WERI-Rb-1 (cell line): Measurements from ENCODE around the gene TEP1.

Source experiments
- DNase-seq: peaks from one replicate; pipeline ENCODE4 v3.0.0-alpha.2; 2020
- H3K27ac ChIP-seq: fragments of 250-450 bp; sonication (Bioruptor Pico); 2 replicates; pipeline ENCODE4 v1.5.1; 2020; ENCODE audit warnings: mild to moderate bottlenecking, moderate library complexity
- H3K27me3 ChIP-seq: fragments of 250-450 bp; sonication (Bioruptor Pico); 2 replicates; pipeline ENCODE4 v1.5.1; 2021; ENCODE audit warnings: mild to moderate bottlenecking, low read depth, moderate library complexity; ENCODE audit not compliant: insufficient read depth, severe bottlenecking
- H3K36me3 ChIP-seq: fragments of 250-450 bp; sonication (Bioruptor Pico); 2 replicates; pipeline ENCODE4 v1.5.1; 2020; ENCODE audit warnings: mild to moderate bottlenecking, moderate library complexity
- H3K4me3 ChIP-seq: 2 replicates; pipeline ENCODE4 v1.5.1; 2011; ENCODE audit warnings: low read depth, mild to moderate bottlenecking, control low read depth, low read length
- H3K9me3 ChIP-seq: fragments of 250-450 bp; sonication (Bioruptor Pico); 2 replicates; pipeline ENCODE4 v1.5.1; 2021; ENCODE audit warnings: mild to moderate bottlenecking, moderate library complexity; ENCODE audit not compliant: severe bottlenecking
- CTCF ChIP-seq: IDR thresholded peaks from 2 replicates; pipeline ENCODE4 v1.5.1; 2011; ENCODE audit warnings: low read depth, mild to moderate bottlenecking, control low read depth, inconsistent platforms, low read length

TEP1 gene

DNA sequence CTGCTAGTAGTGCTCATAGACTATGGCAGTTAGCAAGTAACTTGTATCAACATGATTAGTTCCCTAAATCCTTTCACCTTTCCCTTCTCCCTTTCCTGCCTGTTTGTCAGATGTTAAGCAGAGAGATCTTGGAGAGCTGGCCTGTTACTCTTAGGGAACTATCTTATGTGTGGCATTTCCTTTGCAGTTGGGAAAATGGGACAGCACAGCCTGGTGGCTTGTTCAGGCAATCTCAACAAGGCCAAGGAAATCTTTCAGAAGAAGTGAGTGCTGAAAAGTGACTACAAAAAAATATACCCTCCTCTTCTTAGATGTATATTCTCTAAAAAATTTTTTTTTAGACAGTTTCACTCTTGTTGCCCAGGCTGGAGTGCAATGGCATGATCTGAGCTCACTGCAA, 62.4 kb downstream of the TEP1 start:
- no peak overlapping the region for H3K27ac ChIP-seq
- H3K27me3 ChIP-seq: no peaks in the 10 kb centered on the region
- peak; percentile 17; the same call in 1 of the 2 replicates for TF ChIP-seq CTCF
- H3K9me3 ChIP-seq: no peaks in the 10 kb centered on the region
- no peak overlapping the region for H3K4me3 ChIP-seq
- DNase-seq: no peak
- H3K36me3 ChIP-seq: peaks cover 96% of the 10 kb centered on the region

- no peak for DNase-seq
- no peak for TF ChIP-seq CTCF
These were observed 63.0 kb downstream of the TEP1 start for GRCh38 chr14:20350282-20350681.

DNA sequence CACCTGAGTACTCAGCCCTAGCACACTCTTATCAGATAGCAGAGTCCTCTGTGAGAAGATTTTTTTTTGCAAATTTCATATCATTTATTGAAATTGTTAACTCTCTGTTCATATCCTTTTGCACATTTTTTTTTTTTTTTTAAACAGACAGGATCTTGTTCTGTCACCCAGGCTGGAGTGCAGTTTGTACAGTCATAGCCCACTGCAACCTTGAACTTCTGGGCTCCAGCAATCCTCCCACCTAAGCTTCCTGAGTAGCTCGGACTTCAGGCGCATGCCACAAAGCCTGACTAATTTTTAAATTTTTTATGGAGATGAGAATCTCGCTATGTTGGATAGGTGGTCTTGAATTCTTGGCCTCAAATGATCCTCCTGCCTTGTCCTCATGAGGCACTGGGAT, 65.6 kb downstream of the TEP1 start:
- no peaks in the 10 kb centered on the region for H3K9me3 ChIP-seq
- no peak for TF ChIP-seq CTCF
- no peaks in the 10 kb centered on the region for H3K27me3 ChIP-seq
- no peak overlapping the region for H3K4me3 ChIP-seq
- H3K27ac ChIP-seq: no peak overlapping the region
- no peak for DNase-seq
- peaks cover 79% of the 10 kb centered on the region for H3K36me3 ChIP-seq

More at GRCh38 chr14:20350282-20350681, 63.0 kb downstream of the TEP1 start:
- Histone ChIP-seq H3K27ac (no peak overlapping the region), H3K36me3 (peaks cover 96% of the 10 kb centered on the region), H3K4me3 (no peak overlapping the region), H3K27me3 (no peaks in the 10 kb centered on the region), H3K9me3 (no peaks in the 10 kb centered on the region)

- Histone ChIP-seq H3K27me3 (no peaks in the 10 kb centered on the region), H3K27ac (no peak overlapping the region), H3K9me3 (no peaks in the 10 kb centered on the region), H3K4me3 (no peak overlapping the region), H3K36me3 (peaks cover 70% of the 10 kb centered on the region)
- no peak for DNase-seq
- no peak for TF ChIP-seq CTCF
These were observed 66.6 kb downstream of the TEP1 start for GRCh38 chr14:20346713-20347112.

- DNase-seq: no peak
- TF ChIP-seq CTCF: no peak
- no peaks in the 10 kb centered on the region for H3K9me3 ChIP-seq
- H3K27ac ChIP-seq: no peak overlapping the region
- no peaks in the 10 kb centered on the region for H3K27me3 ChIP-seq
- H3K4me3 ChIP-seq: no peak overlapping the region
- H3K36me3 ChIP-seq: peaks cover 57% of the 10 kb centered on the region
These were observed 67.9 kb downstream of the TEP1 start for GRCh38 chr14:20345366-20345765.

- no peak for DNase-seq
- Histone ChIP-seq H3K27me3 (no peaks in the 10 kb centered on the region), H3K4me3 (peak overlapping the region; percentile 100), H3K36me3 (peaks cover 42% of the 10 kb centered on the region), H3K27ac (peak overlapping the region; percentile 90), H3K9me3 (no peaks in the 10 kb centered on the region)
- TF ChIP-seq CTCF: no peak
These were observed 69.5 kb downstream of the TEP1 start for GRCh38 chr14:20343862-20344220.
